Amniotic stem cell (primary cell): ENCODE results near the gene PRUNE1.

Experiments
- DNase-seq: peaks from one replicate; lab custom pipeline; 2025; lab: John Stamatoyannopoulos, UW

Gene PRUNE1

GRCh38 chr1:151054971-151055547 lies 46.8 kb downstream of the PRUNE1 start:
- no peak for DNase-seq

- no peak for DNase-seq
Measured at GRCh38 chr1:151055581-151055980, 47.3 kb downstream of the PRUNE1 start.

GRCh38 chr1:151056149-151056548 lies 47.9 kb downstream of the PRUNE1 start:
- no peak for DNase-seq

GRCh38 chr1:151058692-151059091 lies 50.4 kb downstream of the PRUNE1 start:
- DNase-seq = no peak

- DNase-seq = peak; percentile 73
Measured at GRCh38 chr1:151059109-151060006, 51.1 kb downstream of the PRUNE1 start, which contains the start of gene CDC42SE1. Gene CDC42SE1 (minus strand): TSS chr1:151059622. CDS start chr1:151055730, 3,892 bp downstream.

GRCh38 chr1:151060007-151060656 lies 51.9 kb downstream of the PRUNE1 start, which contains the start of gene MLLT11:
Gene MLLT11 (plus strand): TSS chr1:151060397. CDS start chr1:151067225, 6,828 bp downstream.
- peak; percentile 41 for DNase-seq

- no peak for DNase-seq
Measured at GRCh38 chr1:151060657-151061421, 52.6 kb downstream of the PRUNE1 start.

- DNase-seq = no peak
Measured at GRCh38 chr1:151061704-151062103, 53.5 kb downstream of the PRUNE1 start.

- DNase-seq = peak; percentile 74
Measured at GRCh38 chr1:151062741-151063371, 54.6 kb downstream of the PRUNE1 start.

- no peak for DNase-seq
Measured at GRCh38 chr1:151065089-151065645, 56.9 kb downstream of the PRUNE1 start.

GRCh38 chr1:151067185-151067584 lies 58.9 kb downstream of the PRUNE1 start:
- no peak for DNase-seq

- DNase-seq = no peak
Measured at GRCh38 chr1:151069103-151069486, 60.8 kb downstream of the PRUNE1 start.

- DNase-seq = peak; percentile 86
Measured at GRCh38 chr1:151070474-151071276, 62.4 kb downstream of the PRUNE1 start, which contains the start of gene GABPB2. Gene GABPB2 (plus strand): TSS chr1:151070761. CDS start chr1:151088190, 17,429 bp downstream.

- DNase-seq = no peak
Measured at GRCh38 chr1:151072224-151072623, 64.0 kb downstream of the PRUNE1 start.
